ENCODE measurements around the gene SURF4.

DNA sequence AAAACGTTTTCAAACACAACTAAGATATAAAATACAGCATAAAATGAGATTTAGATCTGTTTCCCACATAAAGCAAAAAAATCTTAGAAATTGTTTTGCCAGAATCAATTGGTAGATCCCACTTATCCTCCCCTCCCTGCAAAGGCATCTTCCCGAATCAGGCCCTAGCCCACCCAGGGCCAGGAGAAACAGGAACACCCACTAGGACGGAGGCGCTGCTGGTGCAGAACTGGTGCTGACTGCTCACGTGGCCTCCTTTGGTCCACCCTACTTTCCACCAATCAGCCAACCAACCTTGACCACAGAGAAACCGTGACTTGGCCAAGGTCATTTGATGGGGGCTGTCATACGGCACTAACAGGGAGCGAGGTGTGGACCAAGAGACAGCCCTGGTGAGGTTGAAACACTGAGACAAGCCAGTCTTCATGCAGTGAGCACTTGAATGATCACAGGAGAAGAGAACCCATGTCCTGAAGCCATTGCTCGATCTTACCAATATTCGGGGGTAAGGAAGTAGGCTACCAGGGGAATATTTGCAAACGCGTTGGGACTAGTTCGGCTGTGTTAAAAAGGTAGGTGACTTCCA lies 14.3 kb downstream of the SURF4 start:
- no peak for TF ChIP-seq CTCF (IDR thresholded peaks at IDR 0.05; ENCODE audit: low read depth, low read length, poor library complexity, severe bottlenecking)
- TF ChIP-seq EZH2phosphoT487 (IDR thresholded peaks at IDR 0.05; ENCODE audit: borderline replicate concordance, low read length): no peak
